Neural crest cell (in vitro differentiated cells): Measurements from ENCODE around the gene RAB17. TPM values are rescaled to one million over a fixed set of nuclear protein-coding genes. Genes with fewer than 3 reads are reported as not detected.
A peak's percentile ranks its signal among the peaks of the same experiment; 100 is the strongest.

Source experiments
- DNase-seq: peaks from one replicate; pipeline ENCODE4 v3.0.0; 2021; ENCODE audit warnings: low read depth, mixed read lengths, low spot score
- H3K27ac Mint-ChIP-seq: one replicate; pipeline ENCODE4 v1.8.0; 2021; ENCODE audit warnings: mild to moderate bottlenecking, mixed read lengths; ENCODE audit not compliant: unreplicated experiment
- H3K27me3 Mint-ChIP-seq: 2 replicates; pipeline ENCODE4 v1.8.0; 2021; ENCODE audit warnings: low read depth, mild to moderate bottlenecking, mixed read lengths
- H3K36me3 Mint-ChIP-seq: 2 replicates; pipeline ENCODE4 v1.8.0; 2021; ENCODE audit warnings: low read depth, mild to moderate bottlenecking, mixed read lengths
- H3K4me1 Mint-ChIP-seq: 2 replicates; pipeline ENCODE4 v1.8.0; 2021; ENCODE audit warnings: mixed read lengths
- H3K4me3 Mint-ChIP-seq: one replicate; pipeline ENCODE4 v1.8.0; 2021; ENCODE audit warnings: mild to moderate bottlenecking, mixed read lengths
- H3K9me3 Mint-ChIP-seq: 2 replicates; pipeline ENCODE4 v1.8.0; 2021; ENCODE audit warnings: mixed read lengths
- CTCF ChIP-seq: fragments of 200-600 bp; sonication (generic); conservative IDR thresholded peaks from 2 replicates; pipeline ENCODE4 v1.5.0; 2021; ENCODE audit warnings: antibody characterized with exemption, mild to moderate bottlenecking
- total RNA-seq: library from RNA; stranded (reverse); gene quantifications from 2 replicates; pipeline ENCODE4 v1.2.1, GENCODE V29; 2021

RAB17 gene
- total RNA-seq, 1 donor from 2014 or later, result not detected

GRCh38 chr2:237574894-237575868, 15.4 kb downstream of the RAB17 start:
- Mint-ChIP-seq H3K4me3 (no peak overlapping the region), H3K27ac (no peak overlapping the region), H3K9me3 (no peaks in the 10 kb centered on the region), H3K4me1 (peaks cover 14% of the 10 kb centered on the region), H3K27me3 (peaks cover 2% of the 10 kb centered on the region), H3K36me3 (no peaks in the 10 kb centered on the region)
- DNase-seq, result no peak
- TF ChIP-seq CTCF, result no peak

- no peaks in the 10 kb centered on the region for H3K9me3 Mint-ChIP-seq
- H3K4me1 Mint-ChIP-seq, result peaks cover 14% of the 10 kb centered on the region
- TF ChIP-seq CTCF, result no peak
- no peaks in the 10 kb centered on the region for H3K27me3 Mint-ChIP-seq
- H3K4me3 Mint-ChIP-seq, result no peak overlapping the region
- no peaks in the 10 kb centered on the region for H3K36me3 Mint-ChIP-seq
- no peak overlapping the region for H3K27ac Mint-ChIP-seq
- no peak for DNase-seq
Observed at GRCh38 chr2:237574467-237574866, 16.1 kb downstream of the RAB17 start.

GRCh38 chr2:237573721-237574415, 16.7 kb downstream of the RAB17 start:
- no peaks in the 10 kb centered on the region for H3K36me3 Mint-ChIP-seq
- H3K4me1 Mint-ChIP-seq, result peaks cover 14% of the 10 kb centered on the region
- no peak overlapping the region for H3K4me3 Mint-ChIP-seq
- H3K9me3 Mint-ChIP-seq, result peaks cover 3% of the 10 kb centered on the region
- no peak overlapping the region for H3K27ac Mint-ChIP-seq
- DNase-seq, result no peak
- TF ChIP-seq CTCF, result no peak
- no peaks in the 10 kb centered on the region for H3K27me3 Mint-ChIP-seq

- TF ChIP-seq CTCF, result no peak
- no peak overlapping the region for H3K4me3 Mint-ChIP-seq
- DNase-seq, result no peak
- H3K27ac Mint-ChIP-seq, result no peak overlapping the region
- no peaks in the 10 kb centered on the region for H3K27me3 Mint-ChIP-seq
- peaks cover 14% of the 10 kb centered on the region for H3K4me1 Mint-ChIP-seq
- no peaks in the 10 kb centered on the region for H3K36me3 Mint-ChIP-seq
- H3K9me3 Mint-ChIP-seq, result peaks cover 4% of the 10 kb centered on the region
Observed at GRCh38 chr2:237572742-237573101, 17.8 kb downstream of the RAB17 start.

- Mint-ChIP-seq H3K27ac (no peak overlapping the region), H3K36me3 (no peaks in the 10 kb centered on the region), H3K4me1 (peaks cover 14% of the 10 kb centered on the region), H3K9me3 (peaks cover 4% of the 10 kb centered on the region), H3K27me3 (no peaks in the 10 kb centered on the region), H3K4me3 (no peak overlapping the region)
- TF ChIP-seq CTCF, result peak; percentile 100
- peak; percentile 98 for DNase-seq
Observed at GRCh38 chr2:237572021-237572741, 18.4 kb downstream of the RAB17 start.
